GM18520 (cell line): Measurements from ENCODE around the gene DGKH.
"Not testable (repeated sequence)": the region's sequence is repeated elsewhere in the genome, so short reads cannot be mapped to it uniquely, and the experiment has no call there.

ENCODE experiments used
- ATAC-seq: cut with Tn5 transposase; IDR thresholded peaks from one replicate; pipeline ENCODE4 v1.9.1; 2021; ENCODE audit not compliant: unreplicated experiment

DGKH gene

DNA sequence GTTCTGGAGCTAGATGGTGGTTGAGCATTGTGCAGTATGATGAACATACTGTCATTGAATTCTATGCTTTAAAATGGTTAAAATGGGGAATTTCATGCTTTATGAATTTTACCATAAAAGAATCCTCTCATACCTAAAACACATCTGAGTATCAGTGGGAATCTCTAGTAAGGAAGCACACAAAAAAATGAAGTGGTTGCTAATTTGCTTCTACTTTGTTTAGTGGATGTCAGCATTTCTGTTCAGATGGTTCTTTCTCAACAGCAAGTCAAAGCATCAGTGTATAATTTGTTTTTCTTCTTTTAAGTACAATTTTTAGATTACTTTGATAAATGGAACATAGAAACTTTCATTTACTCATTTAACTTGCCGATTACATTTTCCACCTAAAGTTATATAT lies 171.4 kb downstream of the DGKH start:
- ATAC-seq, result no peak

DNA sequence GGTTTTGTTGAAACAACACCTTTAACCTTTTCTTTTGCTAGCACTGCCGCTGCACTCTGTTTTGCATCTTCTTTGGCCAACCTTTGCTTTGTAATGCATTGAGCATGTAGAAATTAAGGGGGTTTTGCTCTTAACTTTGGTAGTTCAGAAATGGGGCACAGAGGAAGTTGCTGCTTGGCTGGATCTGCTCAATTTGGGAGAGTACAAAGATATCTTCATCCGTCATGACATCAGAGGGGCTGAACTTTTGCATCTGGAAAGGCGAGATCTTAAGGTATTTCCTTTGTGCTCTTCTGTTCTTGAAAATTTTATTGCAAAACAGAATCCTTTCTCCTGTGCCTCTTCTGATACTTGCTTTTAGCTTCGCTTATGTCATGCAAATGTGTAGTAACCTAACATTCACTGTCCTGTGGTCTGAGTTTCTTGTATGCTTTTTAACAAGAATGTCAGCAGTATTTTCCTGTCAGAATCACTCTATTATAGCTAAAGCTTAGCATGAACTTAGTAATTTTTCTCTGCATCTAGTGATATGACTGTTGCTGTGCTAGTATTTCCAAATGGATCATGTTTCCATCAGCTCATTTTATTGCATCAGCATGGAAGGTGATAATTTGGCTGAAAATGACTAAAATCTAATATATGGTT lies 172.8 kb downstream of the DGKH start:
- no peak for ATAC-seq

DNA sequence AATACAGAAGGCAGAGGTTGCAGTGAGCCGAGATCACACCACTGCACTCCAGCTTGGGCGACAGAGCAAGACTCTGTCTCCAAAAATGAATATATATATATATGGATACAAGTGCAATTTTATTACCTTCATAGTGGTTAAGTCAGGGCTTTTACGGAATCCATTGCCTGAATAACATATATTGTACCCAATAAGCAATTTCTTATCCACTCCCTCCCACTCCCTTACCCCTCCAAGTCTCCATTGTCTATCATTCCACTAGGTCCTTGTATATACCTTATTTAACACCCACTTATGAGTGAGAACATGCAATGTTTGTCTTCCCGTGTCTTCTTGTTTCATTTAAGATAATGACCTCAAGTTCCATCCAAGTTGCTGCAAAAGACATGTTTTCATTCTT lies 175.2 kb downstream of the DGKH start:
- no peak for ATAC-seq

DNA sequence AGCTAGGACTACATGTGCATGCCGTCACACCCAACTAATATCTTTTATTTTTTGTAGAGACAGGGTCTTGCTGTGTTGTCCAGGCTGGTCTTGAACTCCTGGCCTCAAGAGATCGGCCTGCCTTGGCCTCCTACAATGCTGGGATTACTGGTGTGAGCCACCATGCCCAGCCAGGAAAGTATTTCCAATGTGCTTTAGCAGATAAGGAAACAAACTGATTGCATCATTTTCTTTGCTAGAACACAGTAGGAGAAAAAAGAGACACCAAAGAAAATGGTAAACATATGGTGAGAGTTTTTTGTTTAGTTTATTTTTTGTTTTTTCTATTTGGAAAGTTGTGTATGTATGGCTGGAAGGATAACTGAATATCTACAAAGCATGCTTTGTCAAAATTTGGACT lies 176.6 kb downstream of the DGKH start:
- ATAC-seq, result no peak

DNA sequence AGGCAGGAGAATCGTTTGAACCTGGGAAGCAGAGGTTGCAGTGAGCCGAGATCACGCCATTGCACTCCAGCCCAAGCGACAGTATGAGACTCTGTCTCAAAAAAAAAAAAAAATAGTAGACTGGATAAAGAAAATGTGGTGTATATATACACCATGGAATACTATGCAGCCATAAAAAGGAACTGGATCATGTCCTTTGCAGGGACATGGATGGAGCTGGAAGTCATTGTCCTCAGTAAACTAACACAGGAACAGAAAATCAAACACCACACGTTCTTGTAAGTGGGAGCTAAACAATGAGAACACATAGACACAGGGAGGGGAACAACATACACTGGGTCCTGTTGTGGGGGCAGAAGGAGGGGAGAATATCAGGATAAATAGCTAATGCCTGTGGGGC lies 178.3 kb downstream of the DGKH start:
- ATAC-seq, result not testable (repeated sequence)

DNA sequence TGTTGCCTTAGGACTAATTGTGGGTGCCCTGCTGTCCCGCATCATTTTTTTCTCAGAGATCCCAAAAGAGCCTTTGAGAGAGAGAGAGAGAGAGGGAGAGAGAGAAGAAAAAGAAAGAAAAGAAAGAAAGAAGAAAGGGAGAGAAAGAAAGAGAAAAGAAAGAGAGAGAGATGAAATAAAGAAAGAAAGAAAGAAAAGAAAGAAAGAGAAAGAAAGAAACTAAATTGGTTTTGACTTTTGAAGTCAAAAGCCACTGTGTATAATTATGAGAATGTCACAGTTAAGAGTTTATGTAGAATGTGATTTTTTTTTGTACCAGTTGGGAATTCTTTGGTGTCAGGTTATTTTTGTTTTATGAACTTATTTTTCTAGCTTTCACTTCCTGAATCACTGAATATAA lies 180.1 kb downstream of the DGKH start:
- no peak for ATAC-seq

DNA sequence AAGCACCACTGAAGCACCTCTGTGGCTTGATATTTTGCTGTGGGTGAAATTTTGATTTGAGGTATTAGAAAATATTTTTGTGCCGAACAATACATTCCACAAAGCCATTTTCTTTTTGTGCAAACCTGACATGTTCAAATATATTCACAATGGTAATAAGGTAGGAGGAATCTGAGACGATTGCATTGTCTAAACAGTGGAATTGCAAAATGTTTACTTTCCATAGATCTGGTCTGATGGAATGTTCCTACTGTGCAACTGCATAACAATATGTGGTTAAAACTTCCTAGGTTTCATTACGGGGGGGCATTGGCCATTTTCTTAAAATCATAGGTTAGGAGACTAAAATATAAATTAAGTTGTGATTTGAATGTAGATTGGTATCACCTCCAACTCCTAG lies 180.8 kb downstream of the DGKH start:
- no peak for ATAC-seq

DNA sequence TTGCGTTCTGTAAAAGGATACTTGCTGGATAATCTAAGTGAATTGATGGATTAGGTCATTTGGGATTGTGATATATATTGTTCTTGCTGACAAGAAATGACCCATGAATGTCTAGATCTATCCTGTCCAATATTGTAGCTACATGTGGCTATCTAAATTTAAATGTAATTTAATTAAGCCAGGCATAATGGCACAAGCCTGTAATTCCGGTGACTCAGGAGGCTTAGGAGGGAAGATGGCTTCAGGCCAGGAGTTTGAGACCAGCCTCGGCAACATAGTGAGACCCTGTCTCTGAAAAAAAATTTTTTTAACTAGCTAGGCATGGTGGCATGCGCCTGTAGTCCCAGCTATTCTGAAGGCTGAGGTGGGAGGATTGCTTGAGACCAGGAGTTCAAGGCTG lies 184.2 kb downstream of the DGKH start:
- ATAC-seq, result no peak

GRCh38 chr13:42233726-42234125 lies 185.3 kb downstream of the DGKH start:
- no peak for ATAC-seq

DNA sequence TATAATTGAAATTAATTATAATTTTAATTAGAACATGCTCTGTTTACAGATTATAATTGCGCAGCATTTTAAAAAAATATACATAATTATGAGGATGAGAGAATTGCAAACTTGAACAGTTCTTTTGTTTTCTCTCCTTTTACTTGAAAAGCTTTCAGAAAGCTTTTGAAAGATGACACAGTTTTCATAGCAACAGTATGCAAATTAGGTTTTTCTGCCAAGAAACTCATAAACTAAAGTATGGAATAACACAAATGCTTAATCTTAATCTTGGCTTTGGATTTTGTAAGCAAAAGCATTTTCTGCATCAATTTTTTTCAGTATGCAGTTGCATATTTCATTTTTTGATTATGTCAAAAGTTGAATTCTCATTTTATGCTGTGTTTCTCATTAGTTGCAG lies 190.7 kb downstream of the DGKH start:
- ATAC-seq, result no peak

GRCh38 chr13:42239644-42240043 lies 191.2 kb downstream of the DGKH start:
- no peak for ATAC-seq

DNA sequence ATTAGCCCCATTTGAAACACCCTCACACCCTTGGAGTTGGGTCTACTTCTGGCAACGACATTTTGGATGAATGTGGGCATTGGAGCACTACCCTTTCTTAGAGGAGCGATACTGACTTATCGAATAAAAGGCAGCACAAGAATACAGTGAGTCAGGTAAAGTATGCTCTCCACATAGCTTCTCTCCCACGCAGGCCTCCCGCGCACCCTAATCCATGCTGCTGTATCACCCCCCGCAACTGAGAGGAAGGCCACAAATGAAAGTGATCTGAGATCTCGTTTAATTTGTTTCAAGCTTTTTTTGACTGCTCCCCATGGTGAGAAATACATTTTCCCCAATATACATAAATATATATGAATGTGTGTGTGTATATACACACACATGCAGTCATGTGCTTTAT lies 198.1 kb downstream of the DGKH start:
- ATAC-seq, result no peak

DNA sequence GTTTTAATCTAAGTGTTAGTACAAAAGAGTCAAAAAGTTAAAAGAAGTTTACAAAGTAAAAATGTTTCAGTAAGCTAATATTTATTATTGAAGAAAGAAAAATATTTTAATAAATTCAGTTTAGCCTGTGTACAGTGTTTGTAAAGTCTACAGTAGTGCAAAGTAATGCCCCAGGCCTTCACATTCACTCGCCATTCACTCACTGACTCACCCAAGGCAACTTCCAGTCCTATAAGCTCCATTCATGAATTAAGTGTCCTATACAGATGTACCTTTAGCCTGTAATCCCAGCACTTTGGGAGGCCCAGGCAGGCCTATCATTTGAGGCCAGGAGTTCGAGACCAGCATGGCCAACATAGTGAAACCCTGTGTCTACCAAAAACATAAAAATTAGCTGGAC lies 199.4 kb downstream of the DGKH start:
- no peak for ATAC-seq

GRCh38 chr13:42255886-42256285 lies 207.4 kb downstream of the DGKH start:
- ATAC-seq, result no peak

GRCh38 chr13:42258747-42259146 lies 210.3 kb downstream of the DGKH start:
- no peak for ATAC-seq

- no peak for ATAC-seq
Measured at GRCh38 chr13:42259515-42259914, 211.1 kb downstream of the DGKH start.

DNA sequence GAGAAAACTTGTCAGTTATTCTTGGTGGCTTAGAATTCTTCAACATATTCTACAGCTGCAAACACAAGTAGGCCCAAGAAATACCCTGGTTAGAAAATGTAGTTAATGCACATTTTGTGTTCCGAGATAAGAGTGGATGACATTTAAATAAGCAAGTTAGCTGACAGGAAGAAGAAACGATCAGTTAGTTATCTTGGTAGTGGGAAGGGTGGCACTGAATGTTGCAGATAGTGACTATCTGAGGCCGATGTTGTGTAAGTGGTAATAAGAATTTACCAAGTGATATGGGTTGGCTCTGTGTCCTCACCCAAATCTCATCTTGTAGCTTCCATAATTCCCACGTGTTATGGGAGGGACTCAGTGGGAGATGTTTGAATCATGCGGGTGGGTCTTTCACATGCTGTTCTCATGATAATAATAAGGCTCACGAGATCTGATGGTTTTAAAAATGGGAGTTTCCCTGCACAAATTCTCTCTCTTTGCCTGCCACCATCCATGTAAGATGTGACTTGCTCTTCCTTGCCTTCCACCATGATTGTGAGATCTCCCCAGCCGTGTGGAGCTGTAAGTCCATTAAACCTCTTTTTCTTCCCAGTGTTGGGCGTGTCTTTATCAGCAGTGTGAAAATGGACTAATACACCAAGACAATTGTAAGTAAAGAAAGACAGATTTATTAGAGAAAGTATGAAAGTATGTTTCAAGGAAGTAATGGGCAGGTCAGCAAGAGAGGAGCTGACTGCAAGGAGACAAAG lies 212.6 kb downstream of the DGKH start:
- no peak for ATAC-seq

- no peak for ATAC-seq
Measured at GRCh38 chr13:42266473-42266872, 218.0 kb downstream of the DGKH start.

DNA sequence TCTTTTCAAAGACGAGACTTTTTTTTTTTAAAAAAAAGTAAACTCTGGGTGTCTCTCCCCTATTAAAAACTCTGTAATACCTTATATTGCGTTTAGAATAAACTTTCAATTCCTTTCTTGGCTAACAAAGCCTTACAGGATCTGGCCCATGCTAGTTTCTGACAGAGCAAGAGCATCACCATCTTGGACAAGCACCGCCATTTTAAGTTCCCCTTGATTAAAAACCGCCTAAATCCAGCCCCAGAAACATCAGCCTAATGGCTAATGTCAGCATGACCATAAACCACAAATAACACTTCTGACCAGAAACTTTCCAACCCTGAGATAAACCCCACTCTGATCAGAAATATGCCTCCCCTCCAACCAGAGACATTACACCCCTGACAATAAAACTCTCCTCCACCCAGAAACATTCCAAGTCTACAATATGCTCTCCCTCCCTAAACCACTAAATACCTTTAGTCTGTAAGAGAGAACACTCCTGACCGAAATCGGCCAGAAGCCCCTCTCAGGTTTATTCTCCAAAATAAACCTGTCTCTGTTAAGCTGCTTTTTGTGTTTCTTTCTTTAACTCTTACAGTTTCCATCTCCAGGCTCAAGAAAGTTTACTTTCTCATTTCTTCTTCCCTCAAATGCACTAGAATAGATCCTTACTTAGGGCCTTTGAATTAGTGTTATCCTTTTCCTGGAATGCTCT lies 221.9 kb downstream of the DGKH start:
- ATAC-seq, result no peak

DNA sequence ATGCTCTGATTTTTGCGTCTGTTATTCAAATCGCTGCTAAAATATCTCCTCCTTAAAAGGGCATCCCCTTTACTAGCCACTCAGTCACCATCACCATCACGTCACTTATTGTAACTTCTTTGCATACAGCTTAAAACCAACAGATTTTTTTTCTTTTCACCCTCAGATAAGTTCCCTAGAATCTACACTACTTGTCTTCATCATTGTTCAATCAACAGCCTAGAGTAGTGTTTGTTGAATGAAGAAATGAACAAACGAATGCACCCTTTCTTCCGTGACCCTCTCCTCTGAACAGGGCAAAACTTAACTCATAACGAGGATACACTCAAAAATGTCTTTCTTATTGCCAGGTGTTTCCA lies 222.4 kb downstream of the DGKH start:
- ATAC-seq, result no peak

GRCh38 chr13:42271337-42272114 lies 223.1 kb downstream of the DGKH start:
- peak; percentile 67 for ATAC-seq
